Fibroblast of lung (primary cell): ENCODE measurements around the gene C6orf163.

Source experiments
- EZH2 ChIP-seq: IDR thresholded peaks from 2 replicates; pipeline ENCODE4 v1.5.1; 2012; ENCODE audit warnings: low read length, control low read depth, mild to moderate bottlenecking; ENCODE audit errors: missing control alignments
- TF ChIP-seq, protein P1 (sequence below), 2 donors: IDR thresholded peaks in 1 of 2; conservative IDR thresholded peaks in 1 of 2; 1 replicate in 1 of 2; 2 replicates in 1 of 2; pipeline ENCODE4 v1.5.1; 2011 to 2012; ENCODE audit warnings: low read length in 2 of 2, control low read depth in 1 of 2, inconsistent platforms in 1 of 2, low read depth in 1 of 2, mild to moderate bottlenecking in 1 of 2

DNA sequence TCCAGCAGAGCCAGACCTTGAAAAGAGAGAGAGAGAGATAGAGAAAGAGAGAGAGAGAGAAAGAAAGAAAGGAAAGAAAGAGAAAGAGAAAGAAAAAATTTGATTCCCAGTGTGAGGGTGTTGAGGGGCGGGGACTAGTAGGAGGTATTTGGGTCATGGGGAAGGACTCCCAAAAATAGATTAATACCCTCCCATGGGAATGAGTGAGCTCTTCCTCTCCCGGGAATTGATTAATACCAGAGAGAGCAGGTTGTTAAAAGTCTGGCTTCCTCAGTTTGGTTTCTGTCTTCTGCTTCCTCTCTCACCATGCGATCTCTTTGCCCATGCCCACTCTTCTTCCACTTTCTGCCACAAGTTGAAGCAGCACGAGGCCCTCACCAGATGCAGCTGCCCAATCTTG, 34.3 kb downstream of the C6orf163 start:
- TF ChIP-seq, protein P1, sequence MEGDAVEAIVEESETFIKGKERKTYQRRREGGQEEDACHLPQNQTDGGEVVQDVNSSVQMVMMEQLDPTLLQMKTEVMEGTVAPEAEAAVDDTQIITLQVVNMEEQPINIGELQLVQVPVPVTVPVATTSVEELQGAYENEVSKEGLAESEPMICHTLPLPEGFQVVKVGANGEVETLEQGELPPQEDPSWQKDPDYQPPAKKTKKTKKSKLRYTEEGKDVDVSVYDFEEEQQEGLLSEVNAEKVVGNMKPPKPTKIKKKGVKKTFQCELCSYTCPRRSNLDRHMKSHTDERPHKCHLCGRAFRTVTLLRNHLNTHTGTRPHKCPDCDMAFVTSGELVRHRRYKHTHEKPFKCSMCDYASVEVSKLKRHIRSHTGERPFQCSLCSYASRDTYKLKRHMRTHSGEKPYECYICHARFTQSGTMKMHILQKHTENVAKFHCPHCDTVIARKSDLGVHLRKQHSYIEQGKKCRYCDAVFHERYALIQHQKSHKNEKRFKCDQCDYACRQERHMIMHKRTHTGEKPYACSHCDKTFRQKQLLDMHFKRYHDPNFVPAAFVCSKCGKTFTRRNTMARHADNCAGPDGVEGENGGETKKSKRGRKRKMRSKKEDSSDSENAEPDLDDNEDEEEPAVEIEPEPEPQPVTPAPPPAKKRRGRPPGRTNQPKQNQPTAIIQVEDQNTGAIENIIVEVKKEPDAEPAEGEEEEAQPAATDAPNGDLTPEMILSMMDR (conservative IDR thresholded peaks at IDR 0.05 in 1 of 2, IDR thresholded peaks at IDR 0.05 in 1 of 2; ENCODE audit: low read depth in 1 of 2, low read length in 2 of 2), result no peak
- TF ChIP-seq EZH2, result no peak
